ENCODE data around the gene C16orf96.

C16orf96 gene

DNA sequence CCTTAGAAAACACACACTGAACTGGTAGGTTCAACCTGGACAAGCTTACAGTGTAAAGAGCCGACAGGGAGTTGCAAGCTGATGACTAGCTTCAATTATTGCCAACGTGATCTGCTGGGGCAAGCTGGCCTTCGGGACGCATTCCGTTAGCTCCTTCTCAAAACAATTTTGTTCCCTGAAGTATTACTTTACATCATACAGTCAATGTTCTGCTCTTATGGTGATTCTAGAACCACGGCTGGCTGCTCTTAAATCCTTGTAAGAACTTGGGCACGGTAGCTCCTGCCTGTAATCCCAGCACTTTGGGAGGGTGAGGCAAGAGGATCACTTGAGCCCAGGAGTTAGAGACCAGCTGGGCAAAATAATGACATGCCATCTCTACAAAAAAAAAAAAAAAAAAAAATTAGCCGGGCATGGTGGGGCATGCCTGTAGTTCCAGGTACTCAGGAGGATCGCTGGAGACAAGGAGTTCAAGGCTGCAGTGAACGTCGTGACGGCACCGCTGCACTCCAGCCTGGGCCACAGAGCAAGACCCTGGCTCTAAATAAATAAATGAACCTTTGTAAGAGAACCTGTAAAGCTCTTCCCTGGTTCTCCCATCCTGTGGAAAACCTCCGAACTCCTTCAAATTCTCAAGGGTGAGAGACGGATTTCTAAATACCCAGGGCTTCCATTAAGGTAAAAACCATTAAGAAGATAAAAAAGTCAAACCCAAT is 19.6 kb upstream of the C16orf96 start:
- Mint-ChIP-seq H3K27me3 (no peaks in the 10 kb centered on the region), H3K4me3 (peak overlapping the region; percentile 87), H3K9me3 (ENCODE audit: low read depth) (peaks cover 5% of the 10 kb centered on the region), H3K27ac (peak overlapping the region; percentile 85), H3K36me3 (peaks cover 14% of the 10 kb centered on the region), H3K4me1 (ENCODE audit: low read depth) (peaks cover 47% of the 10 kb centered on the region)

DNA sequence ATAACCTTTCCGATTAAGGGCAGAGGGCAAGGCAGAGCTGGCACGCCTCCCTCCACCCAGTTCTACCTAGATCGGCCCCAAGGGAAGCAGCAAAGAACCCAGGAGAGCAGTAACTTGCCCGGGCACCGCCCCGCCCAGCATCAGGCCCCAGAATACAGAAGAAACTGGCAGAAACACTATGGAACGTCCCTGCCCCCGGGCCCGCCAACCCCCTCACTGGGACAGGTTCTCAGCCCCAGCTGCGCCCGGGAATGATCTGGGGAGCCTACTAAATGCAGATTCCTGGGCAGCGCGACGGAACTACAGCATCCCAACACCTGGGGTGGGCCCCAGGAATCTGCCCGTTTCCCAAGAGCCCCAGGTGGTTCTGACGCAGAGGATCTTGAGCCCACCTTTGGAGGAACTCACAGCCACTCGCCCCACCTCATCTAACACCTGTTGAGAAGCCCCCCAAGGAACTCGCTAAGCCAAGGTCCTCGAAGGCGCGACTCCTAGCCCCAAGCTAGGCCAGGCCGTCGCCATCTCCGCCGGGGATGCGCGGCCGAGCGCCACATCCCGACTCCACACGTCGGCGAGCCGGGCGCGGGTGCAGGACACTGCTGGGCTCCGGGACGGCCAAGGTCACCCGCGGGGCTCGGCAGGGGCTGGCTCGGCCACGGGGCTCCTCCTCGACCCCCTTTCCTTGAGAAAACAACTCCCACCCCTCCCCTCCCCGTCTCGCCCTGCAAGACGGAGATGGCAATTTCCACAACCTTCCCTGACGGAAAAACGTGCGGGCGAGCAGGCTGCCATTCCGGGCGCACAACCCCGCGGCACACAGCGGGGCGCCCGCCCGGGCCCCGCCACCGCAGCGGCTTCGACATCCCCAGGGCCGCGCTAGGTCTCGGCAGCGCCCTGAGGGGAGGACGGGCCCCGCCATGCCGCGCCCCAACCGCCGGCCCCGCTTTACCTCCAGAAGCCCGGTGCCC is 18.5 kb upstream of the C16orf96 start:
- Mint-ChIP-seq H3K36me3 (peaks cover 10% of the 10 kb centered on the region), H3K4me3 (peak overlapping the region; percentile 87), H3K9me3 (ENCODE audit: low read depth) (peaks cover 5% of the 10 kb centered on the region), H3K27ac (peak overlapping the region; percentile 85), H3K27me3 (no peaks in the 10 kb centered on the region), H3K4me1 (ENCODE audit: low read depth) (peaks cover 43% of the 10 kb centered on the region)

GRCh38 chr16:4538350-4539235 is 17.5 kb upstream of the C16orf96 start, which contains the start of gene CDIP1:
Gene CDIP1, minus strand, starts transcription at chr16:4538773. Its CDS starts 24,643 bp downstream, at chr16:4514130.
- peak within 1 kb of the TSS; percentile 87 for H3K4me3 Mint-ChIP-seq
- H3K27ac Mint-ChIP-seq: peak within 1 kb of the TSS; percentile 85
- peaks cover 5% of the 10 kb centered on the region for H3K9me3 Mint-ChIP-seq (ENCODE audit: low read depth)
- peaks cover 37% of the 10 kb centered on the region for H3K4me1 Mint-ChIP-seq (ENCODE audit: low read depth)
- H3K27me3 Mint-ChIP-seq: no peaks in the 10 kb centered on the region
- peaks cover 10% of the 10 kb centered on the region for H3K36me3 Mint-ChIP-seq

DNA sequence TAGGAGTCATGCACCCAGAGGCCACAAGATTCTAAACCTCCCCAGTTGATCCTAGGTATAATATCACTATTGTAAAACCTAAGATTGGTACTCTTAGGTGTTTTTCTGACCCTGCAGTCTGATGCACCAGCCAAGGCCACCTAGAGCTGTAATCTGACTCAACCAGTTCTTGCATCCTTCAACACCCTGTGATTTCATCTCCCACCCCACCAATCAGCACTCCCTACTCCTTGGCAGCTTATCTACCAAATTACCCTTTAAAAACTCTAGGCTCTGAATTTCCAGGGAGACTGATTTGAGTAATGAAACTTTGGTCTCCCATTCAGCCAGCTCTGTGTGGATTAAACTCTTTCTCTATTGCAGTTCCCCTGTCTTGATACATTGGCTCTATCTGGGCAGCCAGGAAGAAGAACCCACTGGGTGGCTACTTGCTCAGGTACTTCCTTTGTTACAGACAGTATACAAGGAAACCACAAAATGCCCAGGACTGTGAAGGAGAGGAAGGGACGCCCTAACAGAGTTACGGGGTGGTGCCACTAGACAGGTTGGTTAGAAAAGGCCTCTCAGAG is 16.3 kb upstream of the C16orf96 start:
- Mint-ChIP-seq H3K9me3 (ENCODE audit: low read depth) (peaks cover 5% of the 10 kb centered on the region), H3K27me3 (no peaks in the 10 kb centered on the region), H3K4me3 (peak overlapping the region; percentile 52), H3K4me1 (ENCODE audit: low read depth) (peaks cover 28% of the 10 kb centered on the region), H3K36me3 (peaks cover 10% of the 10 kb centered on the region), H3K27ac (peak overlapping the region; percentile 67)

- Mint-ChIP-seq H3K4me1 (ENCODE audit: low read depth) (peaks cover 3% of the 10 kb centered on the region), H3K27ac (no peak overlapping the region), H3K9me3 (ENCODE audit: low read depth) (peaks cover 5% of the 10 kb centered on the region), H3K36me3 (peaks cover 6% of the 10 kb centered on the region), H3K27me3 (no peaks in the 10 kb centered on the region), H3K4me3 (no peak overlapping the region)
Measured at GRCh38 chr16:4544473-4544872, 11.7 kb upstream of the C16orf96 start.

DNA sequence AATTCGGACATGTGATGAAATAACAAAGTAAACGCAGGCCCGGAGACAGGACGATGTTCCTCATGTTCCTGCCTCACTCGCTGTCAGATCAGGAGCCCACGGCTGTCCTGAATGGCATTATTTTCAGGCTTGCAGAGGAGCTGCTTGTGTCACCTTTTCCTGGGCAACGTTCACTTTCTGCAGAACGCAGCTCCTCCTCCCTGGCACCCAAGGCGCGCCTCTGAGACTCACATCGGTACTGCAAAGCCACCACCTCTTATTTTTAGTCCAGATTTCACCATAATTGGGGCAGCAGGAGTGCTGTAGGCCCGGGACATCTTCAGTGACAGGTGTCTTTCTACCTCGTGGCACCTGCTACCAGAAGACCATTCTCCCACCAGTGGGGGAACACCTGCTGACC is 8.0 kb upstream of the C16orf96 start:
- H3K4me1 Mint-ChIP-seq (ENCODE audit: low read depth): peaks cover 3% of the 10 kb centered on the region
- no peaks in the 10 kb centered on the region for H3K27me3 Mint-ChIP-seq
- H3K9me3 Mint-ChIP-seq (ENCODE audit: low read depth): no peaks in the 10 kb centered on the region
- no peak overlapping the region for H3K4me3 Mint-ChIP-seq
- H3K36me3 Mint-ChIP-seq: no peaks in the 10 kb centered on the region
- no peak overlapping the region for H3K27ac Mint-ChIP-seq

DNA sequence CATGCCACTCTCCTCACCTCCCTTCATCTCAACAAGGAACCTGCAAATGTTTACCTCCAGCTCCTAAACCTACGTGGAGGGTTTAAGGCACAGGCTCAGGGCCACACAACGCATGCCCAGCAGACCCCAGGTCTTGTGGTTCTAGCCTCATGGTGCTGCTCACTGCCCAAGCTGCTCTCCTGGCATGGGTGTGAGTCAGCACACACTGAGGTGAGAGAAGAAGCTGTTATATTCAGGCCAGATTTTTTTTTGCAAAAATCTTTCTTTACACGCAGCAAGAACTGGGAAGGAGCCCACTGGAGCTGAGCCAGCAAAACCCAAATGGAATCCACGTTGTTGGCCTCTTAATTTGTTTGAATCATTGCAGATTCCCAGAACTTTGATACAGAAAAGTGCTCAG is 5.5 kb upstream of the C16orf96 start:
- H3K9me3 Mint-ChIP-seq (ENCODE audit: low read depth): no peaks in the 10 kb centered on the region
- no peak overlapping the region for H3K4me3 Mint-ChIP-seq
- no peaks in the 10 kb centered on the region for H3K27me3 Mint-ChIP-seq
- peaks cover 3% of the 10 kb centered on the region for H3K4me1 Mint-ChIP-seq (ENCODE audit: low read depth)
- H3K27ac Mint-ChIP-seq: no peak overlapping the region
- no peaks in the 10 kb centered on the region for H3K36me3 Mint-ChIP-seq

GRCh38 chr16:4552541-4552940 is 3.6 kb upstream of the C16orf96 start:
- H3K4me3 Mint-ChIP-seq: no peak overlapping the region
- peaks cover 3% of the 10 kb centered on the region for H3K4me1 Mint-ChIP-seq (ENCODE audit: low read depth)
- H3K9me3 Mint-ChIP-seq (ENCODE audit: low read depth): no peaks in the 10 kb centered on the region
- no peaks in the 10 kb centered on the region for H3K27me3 Mint-ChIP-seq
- no peak overlapping the region for H3K27ac Mint-ChIP-seq
- no peaks in the 10 kb centered on the region for H3K36me3 Mint-ChIP-seq

DNA sequence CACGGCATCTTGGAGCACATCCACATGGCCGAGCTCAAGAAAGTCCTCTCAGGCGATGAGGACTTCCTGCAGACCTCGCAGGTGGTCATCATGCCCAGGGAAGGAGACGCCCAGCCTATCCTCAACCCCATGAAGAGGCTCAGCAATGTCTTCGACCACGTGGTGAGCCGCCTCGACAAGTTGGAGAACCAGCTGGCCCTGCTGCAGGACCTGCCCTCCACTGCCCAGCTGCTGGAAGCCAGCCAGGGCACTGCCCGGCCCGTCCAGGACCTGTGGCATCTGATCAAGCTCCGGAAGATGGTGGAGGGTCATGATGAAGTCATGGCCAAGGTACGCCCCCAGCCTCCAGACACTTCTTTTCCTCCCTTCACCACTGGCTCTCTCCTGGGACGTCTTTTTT is 440 bp downstream of the C16orf96 start:
- no peaks in the 10 kb centered on the region for H3K9me3 Mint-ChIP-seq (ENCODE audit: low read depth)
- no peaks in the 10 kb centered on the region for H3K27me3 Mint-ChIP-seq
- H3K4me3 Mint-ChIP-seq: no peak overlapping the region
- no peaks in the 10 kb centered on the region for H3K36me3 Mint-ChIP-seq
- H3K27ac Mint-ChIP-seq: no peak overlapping the region
- H3K4me1 Mint-ChIP-seq (ENCODE audit: low read depth): no peaks in the 10 kb centered on the region

- Mint-ChIP-seq H3K9me3 (ENCODE audit: low read depth) (no peaks in the 10 kb centered on the region), H3K4me1 (ENCODE audit: low read depth) (no peaks in the 10 kb centered on the region), H3K27ac (no peak overlapping the region), H3K4me3 (no peak overlapping the region), H3K27me3 (no peaks in the 10 kb centered on the region), H3K36me3 (no peaks in the 10 kb centered on the region)
Measured at GRCh38 chr16:4557973-4558372, 1.8 kb downstream of the C16orf96 start.

- H3K27ac Mint-ChIP-seq: no peak overlapping the region
- H3K36me3 Mint-ChIP-seq: no peaks in the 10 kb centered on the region
- no peaks in the 10 kb centered on the region for H3K9me3 Mint-ChIP-seq (ENCODE audit: low read depth)
- H3K4me1 Mint-ChIP-seq (ENCODE audit: low read depth): peaks cover 5% of the 10 kb centered on the region
- H3K27me3 Mint-ChIP-seq: no peaks in the 10 kb centered on the region
- H3K4me3 Mint-ChIP-seq: no peak overlapping the region
Measured at GRCh38 chr16:4561596-4561995, 5.5 kb downstream of the C16orf96 start.

DNA sequence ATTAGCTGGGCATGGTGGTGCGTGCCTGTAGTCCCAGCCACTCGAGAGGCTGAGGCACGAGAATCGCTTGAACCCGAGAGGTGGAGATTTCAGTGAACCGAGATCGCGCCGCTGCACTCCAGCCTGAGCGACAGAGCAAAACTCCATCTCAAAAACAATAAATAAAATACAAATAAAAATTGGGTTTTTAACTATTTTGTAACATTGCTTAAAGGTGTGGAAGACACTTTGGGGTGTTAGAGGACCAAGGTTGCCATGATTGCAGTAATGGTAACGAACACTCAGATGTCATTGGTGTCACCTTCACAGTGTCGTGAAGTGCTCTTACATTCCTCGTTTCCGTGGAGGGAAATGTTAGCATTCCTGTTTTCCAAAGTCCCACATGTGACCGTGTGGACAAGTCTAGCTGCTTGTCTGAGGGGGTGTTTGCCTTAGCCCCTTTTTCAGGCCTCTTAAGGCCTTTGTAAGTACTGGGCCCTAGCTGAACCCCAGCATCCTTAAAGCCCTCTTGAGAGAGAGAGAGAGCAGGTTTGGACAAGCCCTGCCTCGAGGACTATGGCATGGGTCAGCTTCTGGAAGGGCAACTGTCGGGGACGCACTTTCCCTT is 8.6 kb downstream of the C16orf96 start:
- Mint-ChIP-seq H3K4me1 (ENCODE audit: low read depth) (peaks cover 5% of the 10 kb centered on the region), H3K9me3 (ENCODE audit: low read depth) (no peaks in the 10 kb centered on the region), H3K27ac (no peak overlapping the region), H3K4me3 (no peak overlapping the region), H3K36me3 (no peaks in the 10 kb centered on the region), H3K27me3 (no peaks in the 10 kb centered on the region)

GRCh38 chr16:4566144-4566543 is 10.0 kb downstream of the C16orf96 start:
- peaks cover 5% of the 10 kb centered on the region for H3K4me1 Mint-ChIP-seq (ENCODE audit: low read depth)
- no peaks in the 10 kb centered on the region for H3K9me3 Mint-ChIP-seq (ENCODE audit: low read depth)
- H3K36me3 Mint-ChIP-seq: no peaks in the 10 kb centered on the region
- no peaks in the 10 kb centered on the region for H3K27me3 Mint-ChIP-seq
- H3K4me3 Mint-ChIP-seq: no peak overlapping the region
- H3K27ac Mint-ChIP-seq: no peak overlapping the region

DNA sequence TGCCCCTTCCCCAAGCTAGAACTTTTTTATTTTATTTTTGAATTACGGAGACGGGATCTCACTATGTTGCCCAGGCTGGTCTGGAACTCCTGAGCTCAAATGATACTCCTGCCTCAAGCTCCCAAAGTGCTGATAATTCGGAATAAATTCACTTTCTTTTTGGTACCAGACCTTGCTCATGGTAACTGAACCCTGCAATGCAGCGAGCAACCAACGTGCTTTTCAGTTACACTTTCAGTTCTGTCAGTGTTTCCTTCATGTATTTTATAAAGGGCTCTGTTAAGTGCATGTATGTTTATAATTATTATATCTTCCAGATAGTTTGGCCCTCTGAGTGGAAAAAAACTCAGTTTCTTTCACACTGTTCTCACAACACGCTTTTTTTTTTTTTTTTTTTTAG is 13.9 kb downstream of the C16orf96 start:
- Mint-ChIP-seq H3K4me1 (ENCODE audit: low read depth) (peaks cover 7% of the 10 kb centered on the region), H3K27ac (no peak overlapping the region), H3K4me3 (no peak overlapping the region), H3K9me3 (ENCODE audit: low read depth) (no peaks in the 10 kb centered on the region), H3K27me3 (no peaks in the 10 kb centered on the region), H3K36me3 (no peaks in the 10 kb centered on the region)
